ENCODE data around the gene MZB1.
"Not testable (repeated sequence)": the region's sequence is repeated elsewhere in the genome, so short reads cannot be mapped to it uniquely, and the experiment has no call there.

GRCh38 chr5:139345442-139345841 lies 44.3 kb downstream of the MZB1 start:
- not testable (repeated sequence) for TF ChIP-seq POLR2A, CTCF (IDR thresholded peaks at IDR 0.05)

Measured in right lobe of liver (tissue), 4 donors.